ENCODE results near the gene GUCD1.

- TF ChIP-seq SRF (IDR thresholded peaks at IDR 0.05; ENCODE audit: low read depth) = no peak
- TF ChIP-seq, protein P1, sequence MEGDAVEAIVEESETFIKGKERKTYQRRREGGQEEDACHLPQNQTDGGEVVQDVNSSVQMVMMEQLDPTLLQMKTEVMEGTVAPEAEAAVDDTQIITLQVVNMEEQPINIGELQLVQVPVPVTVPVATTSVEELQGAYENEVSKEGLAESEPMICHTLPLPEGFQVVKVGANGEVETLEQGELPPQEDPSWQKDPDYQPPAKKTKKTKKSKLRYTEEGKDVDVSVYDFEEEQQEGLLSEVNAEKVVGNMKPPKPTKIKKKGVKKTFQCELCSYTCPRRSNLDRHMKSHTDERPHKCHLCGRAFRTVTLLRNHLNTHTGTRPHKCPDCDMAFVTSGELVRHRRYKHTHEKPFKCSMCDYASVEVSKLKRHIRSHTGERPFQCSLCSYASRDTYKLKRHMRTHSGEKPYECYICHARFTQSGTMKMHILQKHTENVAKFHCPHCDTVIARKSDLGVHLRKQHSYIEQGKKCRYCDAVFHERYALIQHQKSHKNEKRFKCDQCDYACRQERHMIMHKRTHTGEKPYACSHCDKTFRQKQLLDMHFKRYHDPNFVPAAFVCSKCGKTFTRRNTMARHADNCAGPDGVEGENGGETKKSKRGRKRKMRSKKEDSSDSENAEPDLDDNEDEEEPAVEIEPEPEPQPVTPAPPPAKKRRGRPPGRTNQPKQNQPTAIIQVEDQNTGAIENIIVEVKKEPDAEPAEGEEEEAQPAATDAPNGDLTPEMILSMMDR (IDR thresholded peaks at IDR 0.05 in 2 of 3, conservative IDR thresholded peaks at IDR 0.05 in 1 of 3; ENCODE audit: borderline replicate concordance in 1 of 3, insufficient read depth in 1 of 3, low read depth in 2 of 3, low read length in 2 of 3) = no peak
- no peak for TF ChIP-seq EZH2 (IDR thresholded peaks at IDR 0.05)
- TF ChIP-seq SIN3A (IDR thresholded peaks at IDR 0.05; ENCODE audit: low read depth) = no peak
- TF ChIP-seq POLR2AphosphoS5 (IDR thresholded peaks at IDR 0.05; ENCODE audit: low read depth, low read length) = no peak
- no peak for TF ChIP-seq EZH2phosphoT487 (IDR thresholded peaks at IDR 0.05; ENCODE audit: borderline replicate concordance)
- TF ChIP-seq CEBPB (IDR thresholded peaks at IDR 0.05; ENCODE audit: low read depth) = no peak
- TF ChIP-seq RAD21 (IDR thresholded peaks at IDR 0.05; ENCODE audit: low read depth) = no peak
- TF ChIP-seq JUND (IDR thresholded peaks at IDR 0.05) = no peak
- no peak for TF ChIP-seq YY1 (IDR thresholded peaks at IDR 0.05; ENCODE audit: extremely low read depth, insufficient replicate concordance, low read depth, low read length)
- no peak for TF ChIP-seq POLR2A (IDR thresholded peaks at IDR 0.05; ENCODE audit: borderline replicate concordance, extremely low read depth, insufficient read depth, insufficient read length)
- TF ChIP-seq SP1 (IDR thresholded peaks at IDR 0.05; ENCODE audit: low read depth) = no peak
- TF ChIP-seq, protein P2, sequence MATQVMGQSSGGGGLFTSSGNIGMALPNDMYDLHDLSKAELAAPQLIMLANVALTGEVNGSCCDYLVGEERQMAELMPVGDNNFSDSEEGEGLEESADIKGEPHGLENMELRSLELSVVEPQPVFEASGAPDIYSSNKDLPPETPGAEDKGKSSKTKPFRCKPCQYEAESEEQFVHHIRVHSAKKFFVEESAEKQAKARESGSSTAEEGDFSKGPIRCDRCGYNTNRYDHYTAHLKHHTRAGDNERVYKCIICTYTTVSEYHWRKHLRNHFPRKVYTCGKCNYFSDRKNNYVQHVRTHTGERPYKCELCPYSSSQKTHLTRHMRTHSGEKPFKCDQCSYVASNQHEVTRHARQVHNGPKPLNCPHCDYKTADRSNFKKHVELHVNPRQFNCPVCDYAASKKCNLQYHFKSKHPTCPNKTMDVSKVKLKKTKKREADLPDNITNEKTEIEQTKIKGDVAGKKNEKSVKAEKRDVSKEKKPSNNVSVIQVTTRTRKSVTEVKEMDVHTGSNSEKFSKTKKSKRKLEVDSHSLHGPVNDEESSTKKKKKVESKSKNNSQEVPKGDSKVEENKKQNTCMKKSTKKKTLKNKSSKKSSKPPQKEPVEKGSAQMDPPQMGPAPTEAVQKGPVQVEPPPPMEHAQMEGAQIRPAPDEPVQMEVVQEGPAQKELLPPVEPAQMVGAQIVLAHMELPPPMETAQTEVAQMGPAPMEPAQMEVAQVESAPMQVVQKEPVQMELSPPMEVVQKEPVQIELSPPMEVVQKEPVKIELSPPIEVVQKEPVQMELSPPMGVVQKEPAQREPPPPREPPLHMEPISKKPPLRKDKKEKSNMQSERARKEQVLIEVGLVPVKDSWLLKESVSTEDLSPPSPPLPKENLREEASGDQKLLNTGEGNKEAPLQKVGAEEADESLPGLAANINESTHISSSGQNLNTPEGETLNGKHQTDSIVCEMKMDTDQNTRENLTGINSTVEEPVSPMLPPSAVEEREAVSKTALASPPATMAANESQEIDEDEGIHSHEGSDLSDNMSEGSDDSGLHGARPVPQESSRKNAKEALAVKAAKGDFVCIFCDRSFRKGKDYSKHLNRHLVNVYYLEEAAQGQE (IDR thresholded peaks at IDR 0.05; ENCODE audit: low read depth) = no peak
Measured at GRCh38 chr22:24553597-24554312, 1.2 kb downstream of the GUCD1 start.
